Hindlimb muscle (tissue), 1 donor: ENCODE results near the gene SCAPER. TPM values are rescaled to one million over a fixed set of nuclear protein-coding genes. Genes with fewer than 3 reads are reported as not detected.
A peak's percentile ranks its signal among the peaks of the same experiment; 100 is the strongest.
"Not testable (repeated sequence)": the region's sequence is repeated elsewhere in the genome, so short reads cannot be mapped to it uniquely, and the experiment has no call there.

Experiments
- DNase-seq: peaks from one replicate; pipeline ENCODE4 v3.0.0-alpha.2; 2013
- polyA plus RNA-seq: library from polyadenylated mRNA; unstranded; fragments of 120-200 nt; gene quantifications from one replicate; pipeline ENCODE4 v1.2.1, GENCODE V29; 2013; ENCODE audit not compliant: insufficient read length

Gene SCAPER
- polyA plus RNA-seq, 1 donor, result 85.4 TPM

- DNase-seq, result peak; percentile 96
Observed at GRCh38 chr15:76311100-76311953, 593.8 kb downstream of the SCAPER start, which contains the start of gene ETFA. Gene ETFA (minus strand): TSS chr15:76311469. CDS start chr15:76311388, 81 bp downstream.

- peak; percentile 17 for DNase-seq
Observed at GRCh38 chr15:76310475-76311099, 594.6 kb downstream of the SCAPER start.

- DNase-seq, result no peak
Observed at GRCh38 chr15:76309601-76310330, 595.4 kb downstream of the SCAPER start.

- DNase-seq, result no peak
Observed at GRCh38 chr15:76303909-76304308, 601.2 kb downstream of the SCAPER start.

GRCh38 chr15:76299786-76300185 is 605.4 kb downstream of the SCAPER start:
- DNase-seq, result no peak

GRCh38 chr15:76298986-76299385 is 606.2 kb downstream of the SCAPER start:
- no peak for DNase-seq

GRCh38 chr15:76297951-76298350 is 607.2 kb downstream of the SCAPER start:
- not testable (repeated sequence) for DNase-seq

Other genes starting within 250 kb of the SCAPER start
- gene RCN2, start 26.4 kb upstream of the SCAPER start, polyA plus RNA-seq, result 87.3 TPM
- gene PSTPIP1, start 89.8 kb upstream of the SCAPER start, polyA plus RNA-seq, result 2.5 TPM
- 372 TPM for gene TSPAN3, start 165.8 kb upstream of the SCAPER start, polyA plus RNA-seq